Neural cell (in vitro differentiated cells): ENCODE measurements around the gene WNT7B.

Experiments
- CTCF ChIP-seq: fragments of 450-650 bp; IDR thresholded peaks from 2 replicates; pipeline ENCODE4 v1.5.1; 2014; ENCODE audit warnings: antibody characterized with exemption, mild to moderate bottlenecking, moderate library complexity; ENCODE audit not compliant: poor library complexity, severe bottlenecking
- EP300 ChIP-seq: fragments of 450-650 bp; conservative IDR thresholded peaks from 2 replicates; pipeline ENCODE4 v1.6.1; 2014; ENCODE audit warnings: antibody characterized with exemption, mild to moderate bottlenecking, moderate library complexity; ENCODE audit not compliant: poor library complexity, severe bottlenecking
- EZH2 ChIP-seq: fragments of 200-600, 300-800 bp; shearing (Covaris generic), sonication (generic); IDR thresholded peaks from 2 replicates; pipeline ENCODE4 v1.6.1; 2014; ENCODE audit warnings: antibody characterized with exemption, low read length, borderline replicate concordance, mild to moderate bottlenecking; ENCODE audit not compliant: insufficient read depth, poor library complexity, severe bottlenecking
- MXI1 ChIP-seq: fragments of 450-650 bp; conservative IDR thresholded peaks from 2 replicates; pipeline ENCODE4 v1.6.1; 2014; ENCODE audit warnings: antibody characterized with exemption, mild to moderate bottlenecking; ENCODE audit not compliant: poor library complexity, severe bottlenecking
- POLR2AphosphoS5 ChIP-seq: IDR thresholded peaks from 2 replicates; pipeline ENCODE4 v1.6.1; 2012
- REST ChIP-seq: IDR thresholded peaks from 2 replicates; pipeline ENCODE4 v1.6.1; 2012; ENCODE audit warnings: borderline replicate concordance
- SMC3 ChIP-seq: fragments of 450-650 bp; conservative IDR thresholded peaks from 2 replicates; pipeline ENCODE4 v1.6.1; 2014; ENCODE audit warnings: antibody characterized with exemption, mild to moderate bottlenecking, moderate library complexity; ENCODE audit not compliant: poor library complexity
- TAF1 ChIP-seq: IDR thresholded peaks from 2 replicates; pipeline ENCODE4 v1.6.1; 2012; ENCODE audit warnings: low read depth

GRCh38 chr22:45916515-45916914, 60.4 kb downstream of the WNT7B start:
- no peak for TF ChIP-seq CTCF
- TF ChIP-seq SMC3 = no peak
- TF ChIP-seq EP300 = no peak
- no peak for TF ChIP-seq TAF1
- TF ChIP-seq POLR2AphosphoS5 = no peak
- TF ChIP-seq EZH2 = no peak
- TF ChIP-seq MXI1 = no peak
- TF ChIP-seq REST = no peak
